Neural progenitor cell (in vitro differentiated cells): Measurements from ENCODE around the gene GORAB. TPM values are rescaled to one million over a fixed set of nuclear protein-coding genes. Genes with fewer than 3 reads are reported as not detected.

ENCODE experiments used
- DNase-seq: peaks from one replicate; pipeline ENCODE4 v3.0.0-alpha.2; 2016; ENCODE audit warnings: low spot score
- H2AFZ ChIP-seq: fragments of 200-600 bp; sonication (generic); replicated peaks from 2 replicates; pipeline ENCODE4 v1.6.1; 2016; ENCODE audit warnings: antibody characterized with exemption
- H3F3A ChIP-seq: fragments of 200-600 bp; sonication (generic); 2 replicates; pipeline ENCODE4 v1.6.1; 2016; ENCODE audit warnings: antibody characterized with exemption, low read depth
- H3K27ac ChIP-seq: fragments of 200-600 bp; sonication (generic); 2 replicates; pipeline ENCODE4 v1.5.1; 2016; ENCODE audit warnings: mild to moderate bottlenecking
- H3K27me3 ChIP-seq: fragments of 200-600 bp; sonication (generic); 2 replicates; pipeline ENCODE4 v1.6.1; 2016; ENCODE audit warnings: mild to moderate bottlenecking, moderate library complexity
- H3K36me3 ChIP-seq: fragments of 200-600 bp; sonication (generic); 2 replicates; pipeline ENCODE4 v1.5.1; 2016
- H3K4me1 ChIP-seq: fragments of 200-600 bp; sonication (generic); 2 replicates; pipeline ENCODE4 v1.6.1; 2016; ENCODE audit warnings: mixed run types
- H3K4me2 ChIP-seq: fragments of 200-600 bp; sonication (generic); 2 replicates; pipeline ENCODE4 v1.6.1; 2016
- H3K4me3 ChIP-seq: fragments of 200-600 bp; sonication (generic); 2 replicates; pipeline ENCODE4 v1.5.1; 2016
- H3K79me2 ChIP-seq: fragments of 200-600 bp; sonication (generic); 2 replicates; pipeline ENCODE4 v1.6.1; 2016; ENCODE audit warnings: low read depth
- H3K9ac ChIP-seq: fragments of 200-600 bp; sonication (generic); 2 replicates; pipeline ENCODE4 v1.6.1; 2016
- H3K9me3 ChIP-seq: fragments of 200-600 bp; sonication (generic); 2 replicates; pipeline ENCODE4 v1.5.1; 2016; ENCODE audit warnings: low read depth
- H4K20me1 ChIP-seq: fragments of 200-600 bp; sonication (generic); 2 replicates; pipeline ENCODE4 v1.6.1; 2016; ENCODE audit warnings: low read depth
- H3K27ac Mint-ChIP-seq: 3 replicates; pipeline ENCODE4 v1.8.0; 2021; ENCODE audit warnings: mixed read lengths
- H3K27me3 Mint-ChIP-seq: 2 replicates; pipeline ENCODE4 v1.8.0; 2022; ENCODE audit warnings: low read depth, mild to moderate bottlenecking, inconsistent platforms, moderate library complexity, mixed read lengths; ENCODE audit not compliant: insufficient read depth
- H3K36me3 Mint-ChIP-seq: 3 replicates; pipeline ENCODE4 v1.8.0; 2021; ENCODE audit warnings: mixed read lengths
- H3K4me1 Mint-ChIP-seq: 3 replicates; pipeline ENCODE4 v1.8.0; 2021; ENCODE audit warnings: mixed read lengths
- H3K4me3 Mint-ChIP-seq: 3 replicates; pipeline ENCODE4 v1.8.0; 2021; ENCODE audit warnings: mild to moderate bottlenecking, moderate library complexity, mixed read lengths
- H3K9me3 Mint-ChIP-seq: 3 replicates; pipeline ENCODE4 v1.8.0; 2020; ENCODE audit warnings: mixed read lengths
- CTCF ChIP-seq: fragments of 200-600 bp; sonication (generic); IDR thresholded peaks from 2 replicates; pipeline ENCODE4 v1.5.1; 2017; ENCODE audit warnings: antibody characterized with exemption, mild to moderate bottlenecking
- EZH2 ChIP-seq: fragments of 200-600 bp; sonication (generic); IDR thresholded peaks from 2 replicates; pipeline ENCODE4 v1.6.1; 2017; ENCODE audit warnings: antibody characterized with exemption, mild to moderate bottlenecking, moderate library complexity
- EZH2phosphoT487 ChIP-seq: fragments of 200-600 bp; sonication (generic); IDR thresholded peaks from 2 replicates; pipeline ENCODE4 v1.6.1; 2017; ENCODE audit warnings: antibody characterized with exemption
- total RNA-seq: library from RNA; depleted of rRNA; stranded (reverse); fragments of >200 nt; gene quantifications from 2 replicates; pipeline ENCODE4 v1.2.3, GENCODE V29; 2015; ENCODE audit warnings: low replicate concordance

The GORAB gene
- total RNA-seq, 1 donor from 2014 or later = 23.8 TPM

- Histone ChIP-seq H3K4me2 (peak overlapping the region; percentile 71), H3K4me1 (peaks cover 20% of the 10 kb centered on the region), H3F3A (peaks cover 18% of the 10 kb centered on the region), H2AFZ (no peak overlapping the region), H3K36me3 (no peaks in the 10 kb centered on the region), H4K20me1 (no peaks in the 10 kb centered on the region), H3K9ac (no peak overlapping the region), H3K27ac (no peak overlapping the region), H3K4me3 (peak overlapping the region; percentile 23), H3K27me3 (peaks cover 76% of the 10 kb centered on the region), H3K9me3 (no peaks in the 10 kb centered on the region), H3K79me2 (no peaks in the 10 kb centered on the region)
- peak overlapping the region; percentile 94 for H3K27ac Mint-ChIP-seq
- peak; percentile 66 for DNase-seq
- H3K4me3 Mint-ChIP-seq = peak overlapping the region; percentile 38
- H3K36me3 Mint-ChIP-seq = no peaks in the 10 kb centered on the region
- no peaks in the 10 kb centered on the region for H3K9me3 Mint-ChIP-seq
- no peaks in the 10 kb centered on the region for H3K27me3 Mint-ChIP-seq
- TF ChIP-seq CTCF = no peak
- peak; percentile 20 for TF ChIP-seq EZH2
- H3K4me1 Mint-ChIP-seq = peaks cover 27% of the 10 kb centered on the region
These were observed 54.6 kb downstream of the GORAB start for GRCh38 chr1:170586321-170587252.

GRCh38 chr1:170587253-170587593 lies 55.3 kb downstream of the GORAB start:
- Histone ChIP-seq H4K20me1 (no peaks in the 10 kb centered on the region), H2AFZ (no peak overlapping the region), H3K27me3 (peaks cover 76% of the 10 kb centered on the region), H3K27ac (no peak overlapping the region), H3K79me2 (no peaks in the 10 kb centered on the region), H3K9me3 (no peaks in the 10 kb centered on the region), H3K36me3 (no peaks in the 10 kb centered on the region), H3K9ac (no peak overlapping the region), H3F3A (peaks cover 18% of the 10 kb centered on the region), H3K4me2 (peak overlapping the region; percentile 71), H3K4me3 (no peak overlapping the region), H3K4me1 (peaks cover 20% of the 10 kb centered on the region)
- no peaks in the 10 kb centered on the region for H3K27me3 Mint-ChIP-seq
- peak overlapping the region; percentile 94 for H3K27ac Mint-ChIP-seq
- DNase-seq = no peak
- no peaks in the 10 kb centered on the region for H3K36me3 Mint-ChIP-seq
- peak overlapping the region; percentile 38 for H3K4me3 Mint-ChIP-seq
- TF ChIP-seq CTCF (no peak), EZH2phosphoT487 (no peak), EZH2 (no peak)
- no peaks in the 10 kb centered on the region for H3K9me3 Mint-ChIP-seq
- H3K4me1 Mint-ChIP-seq = peaks cover 27% of the 10 kb centered on the region

- Histone ChIP-seq H4K20me1 (no peaks in the 10 kb centered on the region), H3K9ac (no peak overlapping the region)
- TF ChIP-seq EZH2 (no peak), CTCF (no peak), EZH2phosphoT487 (no peak)
These were observed 59.1 kb downstream of the GORAB start for GRCh38 chr1:170590921-170591705.

More at GRCh38 chr1:170590921-170591705, 59.1 kb downstream of the GORAB start:
- Histone ChIP-seq H2AFZ (no peak overlapping the region), H3K4me1 (peaks cover 14% of the 10 kb centered on the region), H3K4me3 (no peak overlapping the region), H3K79me2 (no peaks in the 10 kb centered on the region), H3K27me3 (peaks cover 48% of the 10 kb centered on the region), H3K4me2 (no peak overlapping the region), H3K36me3 (no peaks in the 10 kb centered on the region), H3F3A (peaks cover 12% of the 10 kb centered on the region), H3K9me3 (no peaks in the 10 kb centered on the region), H3K27ac (no peak overlapping the region)
- no peaks in the 10 kb centered on the region for H3K9me3 Mint-ChIP-seq
- H3K27ac Mint-ChIP-seq = no peak overlapping the region
- H3K4me1 Mint-ChIP-seq = peaks cover 24% of the 10 kb centered on the region
- H3K36me3 Mint-ChIP-seq = no peaks in the 10 kb centered on the region
- no peak overlapping the region for H3K4me3 Mint-ChIP-seq
- no peak for DNase-seq
- H3K27me3 Mint-ChIP-seq = no peaks in the 10 kb centered on the region
